Measurements from ENCODE around the gene DXO.

Gene DXO

DNA sequence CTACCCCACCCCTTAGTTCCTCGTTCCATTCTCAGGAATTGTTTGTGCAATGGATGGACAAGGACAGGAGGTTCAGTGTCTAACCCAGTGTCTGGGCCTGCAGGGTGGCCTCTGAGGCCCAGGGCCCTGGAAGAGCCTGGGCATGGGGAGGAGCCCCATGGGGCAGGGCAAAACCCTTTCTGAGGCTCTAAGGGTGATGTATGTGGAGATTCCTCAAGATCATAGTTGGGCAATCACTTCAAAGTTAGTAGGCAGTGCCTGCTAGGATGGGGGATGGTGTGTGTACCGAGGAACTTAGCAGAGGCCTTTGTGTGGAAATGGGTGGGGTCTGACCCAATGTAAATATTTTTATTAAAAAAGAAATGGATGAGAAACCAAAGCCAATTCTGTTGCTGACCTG, 51.1 kb downstream of the DXO start:
- TF ChIP-seq SIN3A (IDR thresholded peaks at IDR 0.05; ENCODE audit: borderline replicate concordance, insufficient read depth, low read length), result no peak
- no peak for TF ChIP-seq TAF1 (IDR thresholded peaks at IDR 0.05; ENCODE audit: borderline replicate concordance, insufficient read depth, low read length)
- TF ChIP-seq POLR2AphosphoS5 (IDR thresholded peaks at IDR 0.05; ENCODE audit: low read depth, low read length), result no peak
- TF ChIP-seq, protein P1, sequence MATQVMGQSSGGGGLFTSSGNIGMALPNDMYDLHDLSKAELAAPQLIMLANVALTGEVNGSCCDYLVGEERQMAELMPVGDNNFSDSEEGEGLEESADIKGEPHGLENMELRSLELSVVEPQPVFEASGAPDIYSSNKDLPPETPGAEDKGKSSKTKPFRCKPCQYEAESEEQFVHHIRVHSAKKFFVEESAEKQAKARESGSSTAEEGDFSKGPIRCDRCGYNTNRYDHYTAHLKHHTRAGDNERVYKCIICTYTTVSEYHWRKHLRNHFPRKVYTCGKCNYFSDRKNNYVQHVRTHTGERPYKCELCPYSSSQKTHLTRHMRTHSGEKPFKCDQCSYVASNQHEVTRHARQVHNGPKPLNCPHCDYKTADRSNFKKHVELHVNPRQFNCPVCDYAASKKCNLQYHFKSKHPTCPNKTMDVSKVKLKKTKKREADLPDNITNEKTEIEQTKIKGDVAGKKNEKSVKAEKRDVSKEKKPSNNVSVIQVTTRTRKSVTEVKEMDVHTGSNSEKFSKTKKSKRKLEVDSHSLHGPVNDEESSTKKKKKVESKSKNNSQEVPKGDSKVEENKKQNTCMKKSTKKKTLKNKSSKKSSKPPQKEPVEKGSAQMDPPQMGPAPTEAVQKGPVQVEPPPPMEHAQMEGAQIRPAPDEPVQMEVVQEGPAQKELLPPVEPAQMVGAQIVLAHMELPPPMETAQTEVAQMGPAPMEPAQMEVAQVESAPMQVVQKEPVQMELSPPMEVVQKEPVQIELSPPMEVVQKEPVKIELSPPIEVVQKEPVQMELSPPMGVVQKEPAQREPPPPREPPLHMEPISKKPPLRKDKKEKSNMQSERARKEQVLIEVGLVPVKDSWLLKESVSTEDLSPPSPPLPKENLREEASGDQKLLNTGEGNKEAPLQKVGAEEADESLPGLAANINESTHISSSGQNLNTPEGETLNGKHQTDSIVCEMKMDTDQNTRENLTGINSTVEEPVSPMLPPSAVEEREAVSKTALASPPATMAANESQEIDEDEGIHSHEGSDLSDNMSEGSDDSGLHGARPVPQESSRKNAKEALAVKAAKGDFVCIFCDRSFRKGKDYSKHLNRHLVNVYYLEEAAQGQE (IDR thresholded peaks at IDR 0.05; ENCODE audit: insufficient read depth in 1 of 2, low read depth in 2 of 2, low read length in 2 of 2), result no peak
- TF ChIP-seq FOXP2 (optimal IDR thresholded peaks at IDR 0.05; ENCODE audit: borderline replicate concordance, extremely low read depth, extremely low read length, insufficient read depth), result no peak

All from PFSK-1 (cell line).